Small intestine (tissue), 16 donors: Measurements from ENCODE around the gene LMO3. TPM values are rescaled to one million over a fixed set of nuclear protein-coding genes. Genes with fewer than 3 reads are reported as not detected.

ENCODE experiments used
- DNase-seq, 2 donors: peaks; one replicate each; pipeline versions ENCODE4 v3.0.0 to v3.0.0-alpha.2; 2013
- FAIRE-seq: peaks from 2 replicates; lab custom pipeline; 2012; peaks lifted over from hg19 to GRCh38; lab: Jason Lieb, UNC
- H3K27ac ChIP-seq, 3 donors: one replicate each; pipeline ENCODE4 v1.5.1; 2013; ENCODE audit warnings: low read length in 2 of 3, mild to moderate bottlenecking in 2 of 3, control low read depth in 1 of 3, inconsistent platforms in 1 of 3, low read depth in 1 of 3, moderate library complexity in 1 of 3
- H3K27me3 ChIP-seq, 3 donors: one replicate each; pipeline ENCODE4 v1.6.1; 2013; ENCODE audit warnings: low read length in 3 of 3, inconsistent platforms in 1 of 3; ENCODE audit not compliant: control insufficient read depth in 3 of 3, insufficient read depth in 3 of 3
- H3K36me3 ChIP-seq, 3 donors: one replicate each; pipeline ENCODE4 v1.6.1; 2013; ENCODE audit warnings: low read length in 3 of 3, inconsistent platforms in 1 of 3, low read depth in 1 of 3, mild to moderate bottlenecking in 1 of 3, moderate library complexity in 1 of 3; ENCODE audit not compliant: control insufficient read depth in 3 of 3, insufficient read depth in 2 of 3
- H3K4me1 ChIP-seq, 3 donors: one replicate each; pipeline ENCODE4 v1.6.1; 2013; ENCODE audit warnings: low read length in 2 of 3, inconsistent platforms in 1 of 3, low read depth in 1 of 3, mild to moderate bottlenecking in 1 of 3, moderate library complexity in 1 of 3; ENCODE audit not compliant: control insufficient read depth in 3 of 3, insufficient read depth in 2 of 3
- H3K4me3 ChIP-seq, 3 donors: one replicate each; pipeline ENCODE4 v1.5.1; 2013; ENCODE audit warnings: low read length in 3 of 3, control low read depth in 1 of 3, inconsistent platforms in 1 of 3, low read depth in 1 of 3, mild to moderate bottlenecking in 1 of 3, moderate library complexity in 1 of 3
- H3K9me3 ChIP-seq, 2 donors: one replicate each; pipeline ENCODE4 v1.6.1; 2013; ENCODE audit warnings: low read depth in 1 of 2, low read length in 1 of 2; ENCODE audit not compliant: control insufficient read depth in 2 of 2, insufficient read depth in 1 of 2
- WGBS, 3 donors: extraction: QIAGEN DNeasy Blood & Tissue Kit; methylation state at CpG; one replicate each; pipeline ENCODE4 v1.1.7; 2013; 5-methylcytosine and 5-hydroxymethylcytosine counted together
- long read RNA-seq, 10 donors: transcript quantifications; one replicate each; lab custom pipeline, GENCODE V29; 2026
- polyA plus RNA-seq, 4 donors: library from polyadenylated mRNA; stranded (reverse) in 3 of 4; unstranded in 1 of 4; fragments of 200-250 nt in 3 of 4; fragments of 120-200 nt in 1 of 4; gene quantifications; one replicate each; pipeline versions ENCODE4 v1.2.1 to v1.2.3, GENCODE V29; 2013
- donor health status: healthy with polysubstance abuse.
- donor health status: control.
- donor health status: control.
- donor health status: Bipolar disorder and iron deficiency.
- donor health status: healthy.

Gene LMO3
- 1 to 10 TPM in 1 of 4 donors, under 1 TPM in 3; 0.24 to 1.9 (median 0.48) TPM for polyA plus RNA-seq
- long read RNA-seq, donor 1: 0 reads
- long read RNA-seq, donor 2: 0 reads
- long read RNA-seq, donor 3, partial matches to known transcripts: 0 of 1 reads
- long read RNA-seq, donor 3, other reads (novel, unspliced or antisense): 0 of 1 reads
- long read RNA-seq, donor 4: 0 reads
- long read RNA-seq, donor 5: 0 reads
- long read RNA-seq, donor 6: 0 reads
- long read RNA-seq, donor 7: 0 reads
- long read RNA-seq, donor 8: 0 reads
- long read RNA-seq, donor 9: 0 reads
- long read RNA-seq, donor 10, partial matches to known transcripts: 0 of 6 reads
- long read RNA-seq, donor 10, other reads (novel, unspliced or antisense): 0 of 6 reads

- H3K9me3 ChIP-seq: no peaks in the 10 kb centered on the region
- H3K4me3 ChIP-seq: peak within 1 kb of the TSS in 1 of 3 donors; percentile 43
- FAIRE-seq (no peak), DNase-seq (no peak)
- H3K27ac ChIP-seq: no peak within 1 kb of the TSS
- H3K27me3 ChIP-seq: peaks cover 0 to 76% (median 12%) of the 10 kb centered on the region in 3 donors
- no peaks in the 10 kb centered on the region for H3K36me3 ChIP-seq
- WGBS, 3 donors: 2 to 7% (median 3%) methylated on average over 2 of the region's 2 CpGs
- H3K4me1 ChIP-seq: peaks cover 0 to 12% (median 0%) of the 10 kb centered on the region in 3 donors
Measured at GRCh38 chr12:16606117-16606200, at the start of gene LMO3. Gene LMO3 (minus strand): TSS chr12:16606162. CDS start chr12:16600860, 5,302 bp downstream.

- Histone ChIP-seq H3K9me3 (peaks cover 0 to 4% of the 10 kb centered on the region in 2 donors), H3K27me3 (no peaks in the 10 kb centered on the region), H3K4me1 (no peaks in the 10 kb centered on the region), H3K27ac (no peak overlapping the region), H3K36me3 (no peaks in the 10 kb centered on the region), H3K4me3 (no peak overlapping the region)
- DNase-seq (no peak), FAIRE-seq (no peak)
- 64 to 69% (median 64%) methylated on average over 2 of the region's 2 CpGs for WGBS, 3 donors
Measured at GRCh38 chr12:16636435-16637055, 30.6 kb upstream of the LMO3 start.

- no peak for DNase-seq
- 49 to 74% (median 52%) methylated on average over 1 of the region's 1 CpG for WGBS, 3 donors
- Histone ChIP-seq H3K4me3 (no peak overlapping the region), H3K9me3 (no peaks in the 10 kb centered on the region), H3K36me3 (no peaks in the 10 kb centered on the region), H3K27ac (no peak overlapping the region), H3K27me3 (no peaks in the 10 kb centered on the region), H3K4me1 (no peaks in the 10 kb centered on the region)
- no peak for FAIRE-seq
Measured at GRCh38 chr12:16634786-16635185, 28.8 kb upstream of the LMO3 start.

GRCh38 chr12:16626991-16627390, 21.0 kb upstream of the LMO3 start:
- H3K4me3 ChIP-seq: no peak overlapping the region
- H3K27ac ChIP-seq: no peak overlapping the region
- H3K9me3 ChIP-seq: no peaks in the 10 kb centered on the region
- FAIRE-seq: no peak
- no peaks in the 10 kb centered on the region for H3K27me3 ChIP-seq
- H3K4me1 ChIP-seq: no peaks in the 10 kb centered on the region
- 44 to 66% (median 62%) methylated on average over 1 of the region's 1 CpG for WGBS, 3 donors
- no peak for DNase-seq
- no peaks in the 10 kb centered on the region for H3K36me3 ChIP-seq

GRCh38 chr12:16622338-16622737, 16.4 kb upstream of the LMO3 start:
- H3K27ac ChIP-seq: no peak overlapping the region
- no peaks in the 10 kb centered on the region for H3K4me1 ChIP-seq
- H3K9me3 ChIP-seq: peaks cover 0 to 2% of the 10 kb centered on the region in 2 donors
- DNase-seq (no peak), FAIRE-seq (no peak)
- WGBS, 3 donors: 54 to 64% (median 57%) methylated on average over 2 of the region's 2 CpGs
- no peaks in the 10 kb centered on the region for H3K27me3 ChIP-seq
- H3K4me3 ChIP-seq: no peak overlapping the region
- H3K36me3 ChIP-seq: no peaks in the 10 kb centered on the region

- FAIRE-seq: no peak
- Histone ChIP-seq H3K27me3 (no peaks in the 10 kb centered on the region), H3K36me3 (no peaks in the 10 kb centered on the region)
Measured at GRCh38 chr12:16619537-16619936, 13.6 kb upstream of the LMO3 start.

GRCh38 chr12:16618256-16618655, 12.3 kb upstream of the LMO3 start:
- WGBS, 3 donors: 44 to 53% (median 44%) methylated on average over 1 of the region's 1 CpG
- Histone ChIP-seq H3K4me1 (no peaks in the 10 kb centered on the region), H3K27ac (no peak overlapping the region), H3K36me3 (no peaks in the 10 kb centered on the region), H3K27me3 (no peaks in the 10 kb centered on the region), H3K9me3 (peaks cover 0 to 2% of the 10 kb centered on the region in 2 donors), H3K4me3 (no peak overlapping the region)
- FAIRE-seq: no peak
- DNase-seq: no peak

More at GRCh38 chr12:16619537-16619936, 13.6 kb upstream of the LMO3 start:
- H3K4me3 ChIP-seq: no peak overlapping the region
- peaks cover 0 to 2% of the 10 kb centered on the region in 2 donors for H3K9me3 ChIP-seq
- H3K27ac ChIP-seq: no peak overlapping the region
- DNase-seq: no peak
- no peaks in the 10 kb centered on the region for H3K4me1 ChIP-seq

- Histone ChIP-seq H3K36me3 (no peaks in the 10 kb centered on the region), H3K9me3 (no peaks in the 10 kb centered on the region), H3K4me3 (no peak overlapping the region), H3K27ac (no peak overlapping the region), H3K4me1 (no peaks in the 10 kb centered on the region), H3K27me3 (peaks cover 0 to 31% (median 6%) of the 10 kb centered on the region in 3 donors)
- no peak for DNase-seq
- no peak for FAIRE-seq
Measured at GRCh38 chr12:16613199-16613598, 7.2 kb upstream of the LMO3 start.

GRCh38 chr12:16612647-16613046, 6.7 kb upstream of the LMO3 start:
- H3K27me3 ChIP-seq: peaks cover 0 to 36% (median 9%) of the 10 kb centered on the region in 3 donors
- no peak for DNase-seq
- no peak for FAIRE-seq
- no peaks in the 10 kb centered on the region for H3K4me1 ChIP-seq
- H3K36me3 ChIP-seq: no peaks in the 10 kb centered on the region
- H3K9me3 ChIP-seq: no peaks in the 10 kb centered on the region
- H3K4me3 ChIP-seq: no peak overlapping the region
- no peak overlapping the region for H3K27ac ChIP-seq
